ENCODE measurements around the gene MSANTD1. TPM values are rescaled to one million over a fixed set of nuclear protein-coding genes. Genes with fewer than 3 reads are reported as not detected.

Gene MSANTD1
- total and polyA plus RNA-seq, 2 donors (not counting 3 experiments of a cell fraction or from before 2014, with no cell fraction given) = 0.14 to 1.2 TPM

DNA sequence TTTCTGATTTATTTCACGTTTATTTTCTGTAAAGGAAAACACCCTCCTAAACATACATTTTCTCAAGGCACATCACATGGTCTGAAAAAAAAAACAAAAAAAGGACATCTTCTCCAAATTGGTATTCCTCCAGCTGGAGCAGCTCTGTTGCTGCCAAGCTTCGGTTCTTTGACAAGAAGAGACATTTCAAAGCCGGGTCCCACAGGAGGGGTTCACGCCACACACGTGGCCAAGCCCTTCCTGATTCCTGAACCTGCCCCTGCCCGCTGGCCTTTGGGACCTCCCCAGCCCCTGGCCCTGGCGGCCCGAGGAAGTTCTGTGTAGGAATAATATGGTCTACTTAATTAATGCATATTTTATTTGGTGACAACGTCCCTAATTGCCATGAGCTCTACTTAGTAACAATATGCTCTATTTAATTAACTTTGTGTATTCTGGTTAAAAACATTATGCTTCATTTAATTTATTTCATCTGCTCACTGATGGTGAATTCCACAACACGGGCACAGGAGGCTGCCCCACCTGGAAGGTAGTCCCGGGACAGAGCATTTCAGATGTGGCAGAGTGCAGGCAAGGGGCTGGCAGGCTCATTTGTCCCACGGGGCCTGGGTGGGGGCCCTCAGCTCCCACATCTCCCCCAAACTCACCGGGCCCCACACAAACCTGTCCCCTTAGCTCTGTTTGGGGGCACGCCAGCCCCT is 38.5 kb downstream of the MSANTD1 start:
- no peak overlapping the region for H3K4me2 ChIP-seq (ENCODE audit: insufficient read depth, low read length)
- DNase-seq (ENCODE audit: low read depth, low spot score) (no peak), FAIRE-seq (no peak)
- no TSS peak for BruUV-seq (replicated peaks)
- H3K27me3 ChIP-seq (ENCODE audit: control insufficient read depth in 2 of 2, insufficient read depth in 2 of 2, low read length in 2 of 2) = no peaks in the 10 kb centered on the region
- H3K4me3 ChIP-seq (replicated peaks in 1 of 3; ENCODE audit: insufficient read depth in 1 of 3, low read depth in 1 of 3, low read length in 3 of 3) = no peak overlapping the region
- H2AFZ ChIP-seq (ENCODE audit: low read depth, low read length) = no peak overlapping the region
- no peak overlapping the region for H3K27ac ChIP-seq (ENCODE audit: insufficient read depth, low read depth, low read length)
- TF ChIP-seq FOS (IDR thresholded peaks at IDR 0.05; ENCODE audit: borderline replicate concordance, insufficient read depth, low read length) (no peak), POLR2A (IDR thresholded peaks at IDR 0.05; ENCODE audit: low read depth, low read length) (no peak), JUN (IDR thresholded peaks at IDR 0.05; ENCODE audit: borderline replicate concordance, insufficient read depth, insufficient read length, low read depth) (no peak), GATA2 (IDR thresholded peaks at IDR 0.05; ENCODE audit: insufficient read depth, insufficient read length, low read depth, low read length) (no peak), POLR2AphosphoS5 (IDR thresholded peaks at IDR 0.05; ENCODE audit: insufficient read depth, low read depth, low read length) (no peak), EZH2 (IDR thresholded peaks at IDR 0.05; ENCODE audit: borderline replicate concordance, low read depth, low read length, severe bottlenecking) (no peak), MYC (IDR thresholded peaks at IDR 0.05; ENCODE audit: low read depth, low read length) (no peak)
- TF ChIP-seq, protein P1, sequence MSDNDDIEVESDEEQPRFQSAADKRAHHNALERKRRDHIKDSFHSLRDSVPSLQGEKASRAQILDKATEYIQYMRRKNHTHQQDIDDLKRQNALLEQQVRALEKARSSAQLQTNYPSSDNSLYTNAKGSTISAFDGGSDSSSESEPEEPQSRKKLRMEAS (IDR thresholded peaks at IDR 0.05; ENCODE audit: insufficient read depth, insufficient read length) = no peak
- TF ChIP-seq, protein P2, sequence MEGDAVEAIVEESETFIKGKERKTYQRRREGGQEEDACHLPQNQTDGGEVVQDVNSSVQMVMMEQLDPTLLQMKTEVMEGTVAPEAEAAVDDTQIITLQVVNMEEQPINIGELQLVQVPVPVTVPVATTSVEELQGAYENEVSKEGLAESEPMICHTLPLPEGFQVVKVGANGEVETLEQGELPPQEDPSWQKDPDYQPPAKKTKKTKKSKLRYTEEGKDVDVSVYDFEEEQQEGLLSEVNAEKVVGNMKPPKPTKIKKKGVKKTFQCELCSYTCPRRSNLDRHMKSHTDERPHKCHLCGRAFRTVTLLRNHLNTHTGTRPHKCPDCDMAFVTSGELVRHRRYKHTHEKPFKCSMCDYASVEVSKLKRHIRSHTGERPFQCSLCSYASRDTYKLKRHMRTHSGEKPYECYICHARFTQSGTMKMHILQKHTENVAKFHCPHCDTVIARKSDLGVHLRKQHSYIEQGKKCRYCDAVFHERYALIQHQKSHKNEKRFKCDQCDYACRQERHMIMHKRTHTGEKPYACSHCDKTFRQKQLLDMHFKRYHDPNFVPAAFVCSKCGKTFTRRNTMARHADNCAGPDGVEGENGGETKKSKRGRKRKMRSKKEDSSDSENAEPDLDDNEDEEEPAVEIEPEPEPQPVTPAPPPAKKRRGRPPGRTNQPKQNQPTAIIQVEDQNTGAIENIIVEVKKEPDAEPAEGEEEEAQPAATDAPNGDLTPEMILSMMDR (IDR thresholded peaks at IDR 0.05; ENCODE audit: extremely low read depth in 1 of 2, insufficient read depth in 1 of 2, low read depth in 1 of 2, low read length in 2 of 2) = no peak
- peaks cover 7% of the 10 kb centered on the region for H3K4me1 ChIP-seq (ENCODE audit: control insufficient read depth, extremely low read depth, insufficient read depth, low read length)
- CTCF ChIA-PET = no interaction called here
- H3K9ac ChIP-seq (replicated peaks; ENCODE audit: extremely low read depth, insufficient read depth, low read length) = no peak overlapping the region
- dilution Hi-C loops (cut with MboI; ENCODE audit: extremely low pct_ligation_motif_present, low sequenced_read_pairs) (no loop called here), intact Hi-C loops (cut with micrococcal nuclease) (no loop called here)
- no peaks in the 10 kb centered on the region for H4K20me1 ChIP-seq (replicated peaks; ENCODE audit: control insufficient read depth, extremely low read depth, insufficient read depth, low read length)
- no peaks in the 10 kb centered on the region for H3K9me3 ChIP-seq (replicated peaks; ENCODE audit: control insufficient read depth, insufficient read depth, low read length)
- POLR2A ChIA-PET = no interaction called here
- H3K79me2 ChIP-seq (ENCODE audit: control insufficient read depth, insufficient read depth, low read length) = no peaks in the 10 kb centered on the region
- H3K36me3 ChIP-seq (ENCODE audit: control insufficient read depth in 2 of 2, extremely low read depth in 1 of 2, insufficient read depth in 2 of 2, low read length in 2 of 2) = no peaks in the 10 kb centered on the region
- no peaks in the 10 kb centered on the region for H3K9me1 ChIP-seq (replicated peaks; ENCODE audit: control insufficient read depth, extremely low read depth, insufficient read depth, low read length)
